ENCODE measurements around the gene XNDC1N. TPM values are rescaled to one million over a fixed set of nuclear protein-coding genes. Genes with fewer than 3 reads are reported as not detected.

XNDC1N gene
- total RNA-seq, 1 donor from 2014 or later: not detected

GRCh38 chr11:71951741-71952310 is 23.4 kb upstream of the XNDC1N start:
- no peak for TF ChIP-seq CTCF (IDR thresholded peaks at IDR 0.05)
- Histone ChIP-seq H3K4me3 (no peak overlapping the region), H3K4me1 (peaks cover 0 to 7% of the 10 kb centered on the region in 2 donors), H3K27ac (no peak overlapping the region), H3K9me3 (no peaks in the 10 kb centered on the region), H3K36me3 (no peaks in the 10 kb centered on the region), H3K27me3 (no peaks in the 10 kb centered on the region)
- intact Hi-C loops (cut with DNase I): no loop called here
- DNase-seq (ENCODE audit: low spot score in 2 of 2): no peak

- DNase-seq (ENCODE audit: low spot score in 2 of 2): no peak
- TF ChIP-seq CTCF (IDR thresholded peaks at IDR 0.05): no peak
- H3K27me3 ChIP-seq: no peaks in the 10 kb centered on the region
- intact Hi-C loops (cut with DNase I): no loop called here
- H3K4me1 ChIP-seq: peaks cover 0 to 13% of the 10 kb centered on the region in 2 donors
- no peaks in the 10 kb centered on the region for H3K9me3 ChIP-seq
- no peaks in the 10 kb centered on the region for H3K36me3 ChIP-seq
- H3K4me3 ChIP-seq: no peak overlapping the region
- H3K27ac ChIP-seq: no peak overlapping the region
These were observed 20.6 kb upstream of the XNDC1N start for GRCh38 chr11:71949034-71949433.

GRCh38 chr11:71948314-71949027 is 20.1 kb upstream of the XNDC1N start:
- Histone ChIP-seq H3K4me1 (peaks cover 0 to 13% of the 10 kb centered on the region in 2 donors), H3K27ac (no peak overlapping the region), H3K4me3 (no peak overlapping the region), H3K27me3 (no peaks in the 10 kb centered on the region), H3K36me3 (no peaks in the 10 kb centered on the region), H3K9me3 (no peaks in the 10 kb centered on the region)
- no peak for DNase-seq (ENCODE audit: low spot score in 2 of 2)
- no peak for TF ChIP-seq CTCF (IDR thresholded peaks at IDR 0.05)
- intact Hi-C loops (cut with DNase I): no loop called here

- Histone ChIP-seq H3K4me1 (peaks cover 0 to 13% of the 10 kb centered on the region in 2 donors), H3K4me3 (no peak overlapping the region), H3K27ac (no peak overlapping the region), H3K36me3 (no peaks in the 10 kb centered on the region), H3K27me3 (no peaks in the 10 kb centered on the region), H3K9me3 (no peaks in the 10 kb centered on the region)
- intact Hi-C loops (cut with DNase I): no loop called here
- DNase-seq (ENCODE audit: low spot score in 2 of 2): no peak
- TF ChIP-seq CTCF (IDR thresholded peaks at IDR 0.05): no peak
These were observed 19.1 kb upstream of the XNDC1N start for GRCh38 chr11:71947498-71947897.

- H3K4me1 ChIP-seq: peaks cover 0 to 13% of the 10 kb centered on the region in 2 donors
- no peak for DNase-seq (ENCODE audit: low spot score in 2 of 2)
- no peaks in the 10 kb centered on the region for H3K27me3 ChIP-seq
- no peaks in the 10 kb centered on the region for H3K36me3 ChIP-seq
- intact Hi-C loops (cut with DNase I): no loop called here
- no peak overlapping the region for H3K4me3 ChIP-seq
- H3K27ac ChIP-seq: no peak overlapping the region
- TF ChIP-seq CTCF (IDR thresholded peaks at IDR 0.05): no peak
- H3K9me3 ChIP-seq: no peaks in the 10 kb centered on the region
These were observed 17.8 kb upstream of the XNDC1N start for GRCh38 chr11:71946144-71946571.
